ENCODE results near the gene ABHD14A. TPM values are rescaled to one million over a fixed set of nuclear protein-coding genes. Genes with fewer than 3 reads are reported as not detected.

The ABHD14A gene
- total and polyA plus RNA-seq, 2 experiments from 2014 or later = 17.1 to 55.1 TPM

DNA sequence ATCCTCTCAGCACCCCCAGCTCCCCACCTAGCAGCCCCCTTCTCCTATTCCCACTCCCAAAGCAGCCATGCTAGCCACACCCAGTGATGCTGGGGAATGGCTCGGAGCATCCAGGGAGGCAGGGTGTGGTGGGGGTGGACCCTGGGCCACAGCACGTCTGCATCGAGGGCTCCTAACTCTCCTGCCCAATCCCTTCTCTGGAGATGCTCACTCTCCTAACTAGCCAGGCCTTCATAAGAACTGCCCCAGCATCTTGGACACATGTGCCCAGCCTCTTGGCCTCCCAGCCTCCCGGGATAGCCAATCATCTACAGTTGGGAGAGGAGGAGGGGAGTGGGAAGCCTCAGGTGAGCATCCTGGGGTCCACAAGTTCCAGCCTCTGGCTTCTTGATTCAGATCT is 10.3 kb upstream of the ABHD14A start:
- no peak overlapping the region for H3K4me2 ChIP-seq
- no peak overlapping the region for H3K4me3 ChIP-seq
- TF ChIP-seq EZH2phosphoT487 (IDR thresholded peaks at IDR 0.05; ENCODE audit: low read depth, severe bottlenecking, unreplicated experiment) = no peak
- TF ChIP-seq, protein P1, sequence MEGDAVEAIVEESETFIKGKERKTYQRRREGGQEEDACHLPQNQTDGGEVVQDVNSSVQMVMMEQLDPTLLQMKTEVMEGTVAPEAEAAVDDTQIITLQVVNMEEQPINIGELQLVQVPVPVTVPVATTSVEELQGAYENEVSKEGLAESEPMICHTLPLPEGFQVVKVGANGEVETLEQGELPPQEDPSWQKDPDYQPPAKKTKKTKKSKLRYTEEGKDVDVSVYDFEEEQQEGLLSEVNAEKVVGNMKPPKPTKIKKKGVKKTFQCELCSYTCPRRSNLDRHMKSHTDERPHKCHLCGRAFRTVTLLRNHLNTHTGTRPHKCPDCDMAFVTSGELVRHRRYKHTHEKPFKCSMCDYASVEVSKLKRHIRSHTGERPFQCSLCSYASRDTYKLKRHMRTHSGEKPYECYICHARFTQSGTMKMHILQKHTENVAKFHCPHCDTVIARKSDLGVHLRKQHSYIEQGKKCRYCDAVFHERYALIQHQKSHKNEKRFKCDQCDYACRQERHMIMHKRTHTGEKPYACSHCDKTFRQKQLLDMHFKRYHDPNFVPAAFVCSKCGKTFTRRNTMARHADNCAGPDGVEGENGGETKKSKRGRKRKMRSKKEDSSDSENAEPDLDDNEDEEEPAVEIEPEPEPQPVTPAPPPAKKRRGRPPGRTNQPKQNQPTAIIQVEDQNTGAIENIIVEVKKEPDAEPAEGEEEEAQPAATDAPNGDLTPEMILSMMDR (IDR thresholded peaks at IDR 0.05; ENCODE audit: poor library complexity) = no peak
- TF ChIP-seq EZH2 (IDR thresholded peaks at IDR 0.05; ENCODE audit: borderline replicate concordance) = no peak
- H3K27me3 ChIP-seq = no peaks in the 10 kb centered on the region
- no peaks in the 10 kb centered on the region for H3K9me2 ChIP-seq (replicated peaks; ENCODE audit: insufficient read depth)
- H2AFZ ChIP-seq = no peak overlapping the region
- H3K4me1 ChIP-seq (ENCODE audit: insufficient read depth) = peaks cover 31% of the 10 kb centered on the region
- DNase-seq (ENCODE audit: low spot score) = no peak
- no peaks in the 10 kb centered on the region for H3K36me3 ChIP-seq (replicated peaks; ENCODE audit: insufficient read depth, low read depth)
- H3K79me2 ChIP-seq = peaks cover 31% of the 10 kb centered on the region
- no peaks in the 10 kb centered on the region for H3K9me3 ChIP-seq (ENCODE audit: low read depth)
- H3K27ac ChIP-seq = no peak overlapping the region
- WGBS (ENCODE audit: low lambda C conversion rate, missing lambda C conversion rate) = 80% methylated on average over 4 of the region's 4 CpGs
- H4K20me1 ChIP-seq (ENCODE audit: insufficient read depth, poor library complexity, severe bottlenecking) = no peaks in the 10 kb centered on the region

GRCh38 chr3:51966016-51966415 is 8.8 kb upstream of the ABHD14A start:
- H3K36me3 ChIP-seq (replicated peaks; ENCODE audit: insufficient read depth, low read depth) = no peaks in the 10 kb centered on the region
- 79% methylated on average over 2 of the region's 2 CpGs for WGBS (ENCODE audit: low lambda C conversion rate, missing lambda C conversion rate)
- H3K27me3 ChIP-seq = no peaks in the 10 kb centered on the region
- no peak for DNase-seq (ENCODE audit: low spot score)
- TF ChIP-seq, protein P1 (IDR thresholded peaks at IDR 0.05; ENCODE audit: poor library complexity) = no peak
- TF ChIP-seq EZH2phosphoT487 (IDR thresholded peaks at IDR 0.05; ENCODE audit: low read depth, severe bottlenecking, unreplicated experiment) = no peak
- no peak for TF ChIP-seq EZH2 (IDR thresholded peaks at IDR 0.05; ENCODE audit: borderline replicate concordance)
- peaks cover 31% of the 10 kb centered on the region for H3K4me1 ChIP-seq (ENCODE audit: insufficient read depth)
- no peak overlapping the region for H3K27ac ChIP-seq
- no peaks in the 10 kb centered on the region for H4K20me1 ChIP-seq (ENCODE audit: insufficient read depth, poor library complexity, severe bottlenecking)
- H3K4me2 ChIP-seq = peak overlapping the region; percentile 97
- H3K9me2 ChIP-seq (replicated peaks; ENCODE audit: insufficient read depth) = no peaks in the 10 kb centered on the region
- H3K9me3 ChIP-seq (ENCODE audit: low read depth) = no peaks in the 10 kb centered on the region
- H3K4me3 ChIP-seq = no peak overlapping the region
- H3K79me2 ChIP-seq = peaks cover 31% of the 10 kb centered on the region
- no peak overlapping the region for H2AFZ ChIP-seq

GRCh38 chr3:51966486-51966885 is 8.4 kb upstream of the ABHD14A start:
- Histone ChIP-seq H3K27ac (peak overlapping the region; percentile 95), H3K4me2 (peak overlapping the region; percentile 97), H3K9me3 (ENCODE audit: low read depth) (no peaks in the 10 kb centered on the region), H3K36me3 (replicated peaks; ENCODE audit: insufficient read depth, low read depth) (no peaks in the 10 kb centered on the region), H4K20me1 (ENCODE audit: insufficient read depth, poor library complexity, severe bottlenecking) (no peaks in the 10 kb centered on the region), H3K79me2 (peaks cover 31% of the 10 kb centered on the region), H3K4me1 (ENCODE audit: insufficient read depth) (peaks cover 31% of the 10 kb centered on the region), H3K9me2 (replicated peaks; ENCODE audit: insufficient read depth) (no peaks in the 10 kb centered on the region), H3K27me3 (no peaks in the 10 kb centered on the region), H3K4me3 (peak overlapping the region; percentile 75), H2AFZ (peak overlapping the region; percentile 40)
- no peak for DNase-seq (ENCODE audit: low spot score)
- TF ChIP-seq EZH2 (IDR thresholded peaks at IDR 0.05; ENCODE audit: borderline replicate concordance) = no peak
- TF ChIP-seq EZH2phosphoT487 (IDR thresholded peaks at IDR 0.05; ENCODE audit: low read depth, severe bottlenecking, unreplicated experiment) = no peak
- TF ChIP-seq, protein P1 (IDR thresholded peaks at IDR 0.05; ENCODE audit: poor library complexity) = no peak
- WGBS (ENCODE audit: low lambda C conversion rate, missing lambda C conversion rate) = 86% methylated on average over 2 of the region's 5 CpGs

All from hepatocyte (in vitro differentiated cells).